ENCODE measurements around the gene DPP9. TPM values are rescaled to one million over a fixed set of nuclear protein-coding genes. Genes with fewer than 3 reads are reported as not detected.

DPP9 gene
- total and polyA plus RNA-seq, 2 of the 8 experiments (the other 6 are each of a cell fraction or from before 2014, with no cell fraction given), result 11.6 to 40.7 TPM

- no peak overlapping the region for H4K8ac ChIP-seq (ENCODE audit: extremely low read depth, insufficient read depth, low read length)
- no peak overlapping the region for H4K5ac ChIP-seq (ENCODE audit: insufficient read length, low read depth, low read length)
- no peak overlapping the region for H2BK5ac ChIP-seq (ENCODE audit: low read depth, low read length)
- H3K79me1 ChIP-seq (ENCODE audit: low read depth, low read length), result no peaks in the 10 kb centered on the region
- peaks cover 0 to 2% (median 1%) of the 10 kb centered on the region in 4 experiments; a peak in 5 of 7 replicates for H3K27me3 ChIP-seq (replicated peaks in 1 of 4; ENCODE audit: control insufficient read depth in 3 of 4, extremely low read depth in 1 of 4, insufficient read depth in 3 of 4, low read length in 3 of 4)
- H3K18ac ChIP-seq (ENCODE audit: extremely low read depth, low read length), result no peak overlapping the region
- no peak overlapping the region for H3K14ac ChIP-seq (ENCODE audit: insufficient read length)
- POLR2A ChIA-PET (ENCODE audit: partially characterized antibody), result no interaction called here
- no peak overlapping the region for H2BK15ac ChIP-seq (ENCODE audit: low read length)
- no peak overlapping the region for H2BK20ac ChIP-seq (ENCODE audit: low read length)
- no peak overlapping the region for H4K91ac ChIP-seq (replicated peaks; ENCODE audit: insufficient read length, low read length)
- no peak overlapping the region for H3K9ac ChIP-seq (replicated peaks in 1 of 4; ENCODE audit: extremely low read depth in 1 of 4, low read depth in 3 of 4, low read length in 3 of 4)
- peaks cover 3 to 4% of the 10 kb centered on the region in 2 experiments for H4K20me1 ChIP-seq (replicated peaks in 1 of 2; ENCODE audit: control insufficient read depth in 1 of 2, insufficient read depth in 2 of 2, low read length in 2 of 2)
- CTCF ChIA-PET (ENCODE audit: partially characterized antibody), result interaction anchor here (0.6 to 3.3 kb wide), 8 partner anchors 10 to 163 kb away, joined by 3 to 11 read pairs (median 3); partner anchors contain the start of gene FEM1A
- no peak overlapping the region for H2BK12ac ChIP-seq (ENCODE audit: low read depth, low read length)
- 88% methylated on average over 5 of the region's 5 CpGs; no CpG with 5 or more reads in 1 of the 2 experiments for WGBS, 2 experiments (ENCODE audit: extremely low coverage in 1 of 2, insufficient coverage in 1 of 2, insufficient read length in 1 of 2, insufficient replicate concordance in 2 of 2, low coverage in 1 of 2, low lambda C conversion rate in 2 of 2, missing lambda C conversion rate in 1 of 2)
- no peak overlapping the region for H3K27ac ChIP-seq (ENCODE audit: low read depth, low read length)
- no peak overlapping the region for H3K56ac ChIP-seq (replicated peaks; ENCODE audit: insufficient read length, low read depth, low read length)
- no peaks in the 10 kb centered on the region for H3K36me3 ChIP-seq (ENCODE audit: control insufficient read depth in 2 of 4, insufficient read depth in 4 of 4, low read length in 3 of 4)
- FAIRE-seq (no peak), DNase-seq (ENCODE audit: low read depth in 1 of 2, low spot score in 2 of 2) (no peak)
- H3K4me3 ChIP-seq (ENCODE audit: extremely low read depth in 1 of 4, insufficient read depth in 2 of 4, low read depth in 3 of 4, low read length in 4 of 4), result no peak overlapping the region
- H3K4me2 ChIP-seq (ENCODE audit: insufficient read depth in 1 of 2, low read depth in 2 of 2, low read length in 2 of 2), result no peak overlapping the region
- no peak overlapping the region for H2AK5ac ChIP-seq (ENCODE audit: low read depth, low read length)
- TF ChIP-seq SIN3A (conservative IDR thresholded peaks at IDR 0.05 in 1 of 2, IDR thresholded peaks at IDR 0.05 in 1 of 2; ENCODE audit: low read depth in 1 of 2, low read length in 2 of 2) (no peak), ATF3 (IDR thresholded peaks at IDR 0.05; ENCODE audit: insufficient read depth, low read depth, low read length) (no peak), SIRT6 (IDR thresholded peaks at IDR 0.05; ENCODE audit: low read length) (no peak), FOSL1 (IDR thresholded peaks at IDR 0.05; ENCODE audit: insufficient read depth, low read depth, low read length) (no peak), SP1 (IDR thresholded peaks at IDR 0.05; ENCODE audit: low read depth, low read length) (no peak), JUN (IDR thresholded peaks at IDR 0.05; ENCODE audit: low read depth, low read length) (no peak), SP2 (IDR thresholded peaks at IDR 0.05; ENCODE audit: low read length) (no peak)
- no peaks in the 10 kb centered on the region for H3K79me2 ChIP-seq (ENCODE audit: control insufficient read depth in 1 of 2, insufficient read depth in 2 of 2, low read length in 2 of 2)
- peaks cover 5% of the 10 kb centered on the region; the same call in 1 of the 2 replicates for H3K23me2 ChIP-seq (ENCODE audit: low read depth, low read length)
- no peak overlapping the region for H2BK120ac ChIP-seq (replicated peaks; ENCODE audit: low read depth, low read length)
- no peaks in the 10 kb centered on the region for H3K9me3 ChIP-seq (ENCODE audit: insufficient read depth in 2 of 2, low read depth in 1 of 2, low read length in 1 of 2)
- peaks cover 0 to 6% (median 2%) of the 10 kb centered on the region in 4 experiments; a peak in 3 of 7 replicates for H3K4me1 ChIP-seq (replicated peaks in 1 of 4; ENCODE audit: control insufficient read depth in 3 of 4, insufficient read depth in 4 of 4, low read length in 3 of 4)
- H3K4ac ChIP-seq (replicated peaks; ENCODE audit: insufficient read length, low read depth, low read length), result no peak overlapping the region
- no peak overlapping the region for H2AFZ ChIP-seq (ENCODE audit: low read length)
- no peak overlapping the region for H3K23ac ChIP-seq (ENCODE audit: insufficient read length)
These were observed 40.7 kb upstream of the DPP9 start for GRCh38 chr19:4764393-4764660.
